K562 (cell line): ENCODE results near the gene CSNK1G1. TPM values are rescaled to one million over a fixed set of nuclear protein-coding genes. Genes with fewer than 3 reads are reported as not detected.
A peak's percentile ranks its signal among the peaks of the same experiment; 100 is the strongest.

Experiments
- BHLHE40 ChIP-seq: IDR thresholded peaks from 2 replicates; pipeline ENCODE4 v1.6.1; 2011; ENCODE audit warnings: low read length, improper control_type of control experiment
- EP300 ChIP-seq: IDR thresholded peaks from 2 replicates; pipeline ENCODE4 v1.6.1; 2012; ENCODE audit warnings: low read length, improper control_type of control experiment
- EWSR1 ChIP-seq: fragments of 450-650 bp; IDR thresholded peaks from 2 replicates; pipeline ENCODE4 v1.6.1; 2018; ENCODE audit warnings: borderline replicate concordance, mild to moderate bottlenecking, low read depth, moderate library complexity; ENCODE audit not compliant: partially characterized antibody
- HCFC1 ChIP-seq: IDR thresholded peaks from 2 replicates; pipeline ENCODE4 v1.6.1; 2012; ENCODE audit warnings: low read depth, low read length, improper control_type of control experiment
- HLTF ChIP-seq: fragments of 450-650 bp; IDR thresholded peaks from 2 replicates; pipeline ENCODE4 v1.6.1; 2016
- HOXB6 ChIP-seq: fragments of 250-450 bp; sonication (Bioruptor Pico); IDR thresholded peaks from 2 replicates; pipeline ENCODE4 v1.5.1; 2022; ENCODE audit warnings: mild to moderate bottlenecking, borderline replicate concordance
- MEIS2 ChIP-seq: fragments of 450-650 bp; IDR thresholded peaks from 2 replicates; pipeline ENCODE4 v1.6.1; 2014; ENCODE audit warnings: mild to moderate bottlenecking; ENCODE audit not compliant: partially characterized antibody
- RNF2 ChIP-seq: sonication (generic); IDR thresholded peaks from 2 replicates; pipeline ENCODE4 v1.6.1; 2016
- SAFB2 ChIP-seq: fragments of 200-400 bp; formaldehyde crosslinking; IDR thresholded peaks from 2 replicates; pipeline ENCODE4 v1.6.1; 2018; ENCODE audit warnings: borderline replicate concordance, low read length, low read depth, moderate library complexity; ENCODE audit not compliant: severe bottlenecking
- SAP30 ChIP-seq: fragments of 200-600 bp; sonication (generic); IDR thresholded peaks from 2 replicates; pipeline ENCODE4 v1.6.1; 2012; ENCODE audit warnings: borderline replicate concordance, low read depth, mild to moderate bottlenecking, moderate library complexity, low read length, control low read depth, inconsistent platforms; ENCODE audit not compliant: insufficient read depth, poor library complexity, severe bottlenecking
- STAT5B ChIP-seq: fragments of 250-450 bp; sonication (Bioruptor Pico); IDR thresholded peaks from 2 replicates; pipeline ENCODE4 v1.8.0; 2021; ENCODE audit warnings: mild to moderate bottlenecking, inconsistent platforms
- TAL1 ChIP-seq: fragments of 450-650 bp; IDR thresholded peaks from 2 replicates; pipeline ENCODE4 v1.6.1; 2016; ENCODE audit warnings: mild to moderate bottlenecking
- TRIM28 ChIP-seq: fragments of 450-650 bp; IDR thresholded peaks from 2 replicates; pipeline ENCODE4 v1.6.1; 2017
- XRCC4 ChIP-seq: IDR thresholded peaks from one replicate; pipeline ENCODE4 v1.6.1; 2011; ENCODE audit not compliant: insufficient read depth, insufficient read length; ENCODE audit errors: extremely low read depth
- ZKSCAN1 ChIP-seq: fragments of 150-350 bp; IDR thresholded peaks from 2 replicates; pipeline ENCODE4 v1.6.1; 2016; ENCODE audit warnings: low read depth, low read length
- ZNF551 ChIP-seq: fragments of 250-450 bp; sonication (Bioruptor Pico); IDR thresholded peaks from 2 replicates; pipeline ENCODE4 v1.5.0; 2021; ENCODE audit warnings: mild to moderate bottlenecking, moderate library complexity
- polyA plus RNA-seq, 8 experiments: library from polyadenylated mRNA; depleted of rRNA in 4 of 8; stranded (reverse) in 5 of 8; unstranded in 3 of 8; fragments of >200 nt; fragmentation: Nextera tagmentation in 2 of 8; fragmentation: Illumina TruSeq in 1 of 8; extraction: Ambion mirVana in 2 of 8; extraction: Trizol in 1 of 8; gene quantifications; 2 replicates each; pipeline versions ENCODE4 v1.2.1 to v1.2.3, GENCODE V29; 2011 to 2014; ENCODE audit warnings: inconsistent platforms in 1 of 8, missing spikeins in 1 of 8
- total RNA-seq, 7 experiments: library from RNA; depleted of rRNA in 6 of 7; stranded (reverse); fragments of >200 nt in 6 of 7; fragmentation: Illumina TruSeq in 2 of 7; extraction: Trizol in 2 of 7; gene quantifications; 2 replicates each; pipeline versions ENCODE4 v1.2.1 to v1.2.3, GENCODE V29; 2011 to 2021; ENCODE audit warnings: low replicate concordance in 1 of 7
- TF ChIP-seq, protein P1 (sequence below): sonication (generic); formaldehyde crosslinking; IDR thresholded peaks from 2 replicates; pipeline ENCODE4 v1.4.0; 2020; ENCODE audit warnings: mild to moderate bottlenecking, missing genetic modification reagents
- TF ChIP-seq, protein P2 (sequence below): sonication (generic); formaldehyde crosslinking; IDR thresholded peaks from 2 replicates; pipeline ENCODE4 v1.8.1; 2023; ENCODE audit warnings: mild to moderate bottlenecking, missing genetic modification reagents
- TF ChIP-seq, protein P3 (sequence below): fragments of 450-650 bp; IDR thresholded peaks from 2 replicates; pipeline ENCODE4 v1.6.1; 2017; ENCODE audit warnings: mild to moderate bottlenecking, moderate library complexity
- TF ChIP-seq, protein P4 (sequence below): sonication (generic); formaldehyde crosslinking; IDR thresholded peaks from 2 replicates; pipeline ENCODE4 v1.8.0; 2022; ENCODE audit warnings: mild to moderate bottlenecking, missing genetic modification reagents
- TF ChIP-seq, protein P5 (sequence below): fragments of 450-650 bp; IDR thresholded peaks from 2 replicates; pipeline ENCODE4 v1.6.1; 2016; ENCODE audit warnings: mild to moderate bottlenecking

CSNK1G1 gene
- total and polyA plus RNA-seq, 9 of the 15 experiments (the other 6 are each of a cell fraction or from before 2014, with no cell fraction given) = 4.5 to 18.5 (median 9.5) TPM

DNA sequence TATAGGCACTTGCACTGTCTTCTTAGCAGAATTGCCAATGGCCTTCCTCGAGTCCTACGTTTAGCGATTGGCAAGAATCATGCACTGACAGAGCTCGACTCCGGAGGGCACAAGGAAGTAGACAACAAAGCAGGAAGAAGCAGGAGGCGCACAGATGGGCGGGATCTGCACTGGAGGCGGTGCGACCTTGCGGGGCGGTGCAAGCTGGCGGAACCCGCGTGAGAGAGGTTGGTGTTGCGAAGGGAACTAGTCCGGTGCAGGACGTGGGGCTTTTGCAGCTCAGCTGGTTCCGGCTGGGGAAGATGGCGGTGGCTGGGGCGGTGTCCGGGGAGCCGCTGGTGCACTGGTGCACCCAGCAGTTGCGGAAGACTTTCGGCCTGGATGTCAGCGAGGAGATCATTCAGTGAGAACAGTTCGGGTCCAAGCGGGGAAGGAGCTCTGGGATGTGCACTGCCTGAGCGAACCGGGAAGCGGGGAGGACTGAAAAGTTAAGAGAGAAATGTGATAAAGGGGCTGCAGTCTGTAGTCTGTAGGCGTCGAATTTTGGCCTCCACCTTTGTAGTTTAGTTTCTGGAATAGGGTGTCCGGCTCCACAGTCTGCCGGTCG lies 31.7 kb upstream of the CSNK1G1 start, which contains the start of gene TRIP4 (continued):
- TF ChIP-seq, protein P1, sequence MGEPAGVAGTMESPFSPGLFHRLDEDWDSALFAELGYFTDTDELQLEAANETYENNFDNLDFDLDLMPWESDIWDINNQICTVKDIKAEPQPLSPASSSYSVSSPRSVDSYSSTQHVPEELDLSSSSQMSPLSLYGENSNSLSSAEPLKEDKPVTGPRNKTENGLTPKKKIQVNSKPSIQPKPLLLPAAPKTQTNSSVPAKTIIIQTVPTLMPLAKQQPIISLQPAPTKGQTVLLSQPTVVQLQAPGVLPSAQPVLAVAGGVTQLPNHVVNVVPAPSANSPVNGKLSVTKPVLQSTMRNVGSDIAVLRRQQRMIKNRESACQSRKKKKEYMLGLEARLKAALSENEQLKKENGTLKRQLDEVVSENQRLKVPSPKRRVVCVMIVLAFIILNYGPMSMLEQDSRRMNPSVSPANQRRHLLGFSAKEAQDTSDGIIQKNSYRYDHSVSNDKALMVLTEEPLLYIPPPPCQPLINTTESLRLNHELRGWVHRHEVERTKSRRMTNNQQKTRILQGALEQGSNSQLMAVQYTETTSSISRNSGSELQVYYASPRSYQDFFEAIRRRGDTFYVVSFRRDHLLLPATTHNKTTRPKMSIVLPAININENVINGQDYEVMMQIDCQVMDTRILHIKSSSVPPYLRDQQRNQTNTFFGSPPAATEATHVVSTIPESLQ (CRISPR knock-in tag) = peak; percentile 79; the same call in 1 of the 2 replicates
- TF ChIP-seq SAFB2 (no peak), STAT5B (CRISPR knock-in tag) (no peak), HOXB6 (CRISPR knock-in tag) (0 out of 2 replicates have a peak, but pooled peaks have one; percentile 13), ZNF551 (CRISPR knock-in tag) (no peak), TRIM28 (peak; percentile 65; the same call in 1 of the 2 replicates), HLTF (peak; percentile 96), SAP30 (peak; percentile 96), HCFC1 (peak; percentile 95), EWSR1 (no peak), XRCC4 (no peak), TAL1 (peak; percentile 24; the same call in 1 of the 2 replicates), EP300 (peak; percentile 58), RNF2 (peak; percentile 95), MEIS2 (peak; percentile 9), ZKSCAN1 (peak; percentile 91), BHLHE40 (peak; percentile 69)
- TF ChIP-seq, protein P2, sequence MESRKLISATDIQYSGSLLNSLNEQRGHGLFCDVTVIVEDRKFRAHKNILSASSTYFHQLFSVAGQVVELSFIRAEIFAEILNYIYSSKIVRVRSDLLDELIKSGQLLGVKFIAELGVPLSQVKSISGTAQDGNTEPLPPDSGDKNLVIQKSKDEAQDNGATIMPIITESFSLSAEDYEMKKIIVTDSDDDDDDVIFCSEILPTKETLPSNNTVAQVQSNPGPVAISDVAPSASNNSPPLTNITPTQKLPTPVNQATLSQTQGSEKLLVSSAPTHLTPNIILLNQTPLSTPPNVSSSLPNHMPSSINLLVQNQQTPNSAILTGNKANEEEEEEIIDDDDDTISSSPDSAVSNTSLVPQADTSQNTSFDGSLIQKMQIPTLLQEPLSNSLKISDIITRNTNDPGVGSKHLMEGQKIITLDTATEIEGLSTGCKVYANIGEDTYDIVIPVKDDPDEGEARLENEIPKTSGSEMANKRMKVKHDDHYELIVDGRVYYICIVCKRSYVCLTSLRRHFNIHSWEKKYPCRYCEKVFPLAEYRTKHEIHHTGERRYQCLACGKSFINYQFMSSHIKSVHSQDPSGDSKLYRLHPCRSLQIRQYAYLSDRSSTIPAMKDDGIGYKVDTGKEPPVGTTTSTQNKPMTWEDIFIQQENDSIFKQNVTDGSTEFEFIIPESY (CRISPR knock-in tag) = peak; percentile 86
- TF ChIP-seq, protein P3, sequence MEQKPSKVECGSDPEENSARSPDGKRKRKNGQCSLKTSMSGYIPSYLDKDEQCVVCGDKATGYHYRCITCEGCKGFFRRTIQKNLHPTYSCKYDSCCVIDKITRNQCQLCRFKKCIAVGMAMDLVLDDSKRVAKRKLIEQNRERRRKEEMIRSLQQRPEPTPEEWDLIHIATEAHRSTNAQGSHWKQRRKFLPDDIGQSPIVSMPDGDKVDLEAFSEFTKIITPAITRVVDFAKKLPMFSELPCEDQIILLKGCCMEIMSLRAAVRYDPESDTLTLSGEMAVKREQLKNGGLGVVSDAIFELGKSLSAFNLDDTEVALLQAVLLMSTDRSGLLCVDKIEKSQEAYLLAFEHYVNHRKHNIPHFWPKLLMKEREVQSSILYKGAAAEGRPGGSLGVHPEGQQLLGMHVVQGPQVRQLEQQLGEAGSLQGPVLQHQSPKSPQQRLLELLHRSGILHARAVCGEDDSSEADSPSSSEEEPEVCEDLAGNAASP = no peak
- TF ChIP-seq, protein P4, sequence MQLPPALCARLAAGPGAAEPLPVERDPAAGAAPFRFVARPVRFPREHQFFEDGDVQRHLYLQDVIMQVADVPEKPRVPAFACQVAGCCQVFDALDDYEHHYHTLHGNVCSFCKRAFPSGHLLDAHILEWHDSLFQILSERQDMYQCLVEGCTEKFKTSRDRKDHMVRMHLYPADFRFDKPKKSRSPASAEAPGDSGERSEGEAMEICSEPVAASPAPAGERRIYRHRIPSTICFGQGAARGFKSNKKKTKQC (CRISPR knock-in tag) = peak; percentile 72; the same call in 1 of the 2 replicates
- TF ChIP-seq, protein P5, sequence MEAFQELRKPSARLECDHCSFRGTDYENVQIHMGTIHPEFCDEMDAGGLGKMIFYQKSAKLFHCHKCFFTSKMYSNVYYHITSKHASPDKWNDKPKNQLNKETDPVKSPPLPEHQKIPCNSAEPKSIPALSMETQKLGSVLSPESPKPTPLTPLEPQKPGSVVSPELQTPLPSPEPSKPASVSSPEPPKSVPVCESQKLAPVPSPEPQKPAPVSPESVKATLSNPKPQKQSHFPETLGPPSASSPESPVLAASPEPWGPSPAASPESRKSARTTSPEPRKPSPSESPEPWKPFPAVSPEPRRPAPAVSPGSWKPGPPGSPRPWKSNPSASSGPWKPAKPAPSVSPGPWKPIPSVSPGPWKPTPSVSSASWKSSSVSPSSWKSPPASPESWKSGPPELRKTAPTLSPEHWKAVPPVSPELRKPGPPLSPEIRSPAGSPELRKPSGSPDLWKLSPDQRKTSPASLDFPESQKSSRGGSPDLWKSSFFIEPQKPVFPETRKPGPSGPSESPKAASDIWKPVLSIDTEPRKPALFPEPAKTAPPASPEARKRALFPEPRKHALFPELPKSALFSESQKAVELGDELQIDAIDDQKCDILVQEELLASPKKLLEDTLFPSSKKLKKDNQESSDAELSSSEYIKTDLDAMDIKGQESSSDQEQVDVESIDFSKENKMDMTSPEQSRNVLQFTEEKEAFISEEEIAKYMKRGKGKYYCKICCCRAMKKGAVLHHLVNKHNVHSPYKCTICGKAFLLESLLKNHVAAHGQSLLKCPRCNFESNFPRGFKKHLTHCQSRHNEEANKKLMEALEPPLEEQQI = peak; percentile 100
